Mammary epithelial cell (primary cell): ENCODE data around the gene USP22.

Experiments
- EZH2 ChIP-seq: IDR thresholded peaks from 2 replicates; pipeline ENCODE4 v1.6.1; 2012; ENCODE audit warnings: low read length, inconsistent platforms, borderline replicate concordance
- TF ChIP-seq, protein P1 (sequence below), 2 donors: IDR thresholded peaks in 1 of 2; conservative IDR thresholded peaks in 1 of 2; 2 replicates each; pipeline ENCODE4 v1.5.1; 2011 to 2012; ENCODE audit warnings: inconsistent platforms in 2 of 2, low read length in 2 of 2, mild to moderate bottlenecking in 2 of 2, control low read depth in 1 of 2, low read depth in 1 of 2; ENCODE audit not compliant: insufficient read depth in 1 of 2; ENCODE audit errors: extremely low read depth in 1 of 2

- TF ChIP-seq, protein P1, sequence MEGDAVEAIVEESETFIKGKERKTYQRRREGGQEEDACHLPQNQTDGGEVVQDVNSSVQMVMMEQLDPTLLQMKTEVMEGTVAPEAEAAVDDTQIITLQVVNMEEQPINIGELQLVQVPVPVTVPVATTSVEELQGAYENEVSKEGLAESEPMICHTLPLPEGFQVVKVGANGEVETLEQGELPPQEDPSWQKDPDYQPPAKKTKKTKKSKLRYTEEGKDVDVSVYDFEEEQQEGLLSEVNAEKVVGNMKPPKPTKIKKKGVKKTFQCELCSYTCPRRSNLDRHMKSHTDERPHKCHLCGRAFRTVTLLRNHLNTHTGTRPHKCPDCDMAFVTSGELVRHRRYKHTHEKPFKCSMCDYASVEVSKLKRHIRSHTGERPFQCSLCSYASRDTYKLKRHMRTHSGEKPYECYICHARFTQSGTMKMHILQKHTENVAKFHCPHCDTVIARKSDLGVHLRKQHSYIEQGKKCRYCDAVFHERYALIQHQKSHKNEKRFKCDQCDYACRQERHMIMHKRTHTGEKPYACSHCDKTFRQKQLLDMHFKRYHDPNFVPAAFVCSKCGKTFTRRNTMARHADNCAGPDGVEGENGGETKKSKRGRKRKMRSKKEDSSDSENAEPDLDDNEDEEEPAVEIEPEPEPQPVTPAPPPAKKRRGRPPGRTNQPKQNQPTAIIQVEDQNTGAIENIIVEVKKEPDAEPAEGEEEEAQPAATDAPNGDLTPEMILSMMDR (conservative IDR thresholded peaks at IDR 0.05 in 1 of 2, IDR thresholded peaks at IDR 0.05 in 1 of 2; ENCODE audit: extremely low read depth in 1 of 2, insufficient read depth in 1 of 2, low read depth in 1 of 2, low read length in 2 of 2) = no peak
- no peak for TF ChIP-seq EZH2
These were observed 72.5 kb downstream of the USP22 start for GRCh38 chr17:20970329-20970728.
